Activated CD8-positive, alpha-beta memory T cell treated with anti-CD3 and anti-CD28 coated beads for 1 hour (primary cell): Measurements from ENCODE around the gene FMNL1.
A peak's percentile ranks its signal among the peaks of the same experiment; 100 is the strongest.
"Not testable (repeated sequence)": the region's sequence is repeated elsewhere in the genome, so short reads cannot be mapped to it uniquely, and the experiment has no call there.

Source experiments
- DNase-seq, 2 donors: peaks; one replicate each; pipeline ENCODE4 v3.0.0-alpha.2; 2020; ENCODE audit warnings: low read depth in 1 of 2; ENCODE audit errors: extremely low read depth in 1 of 2

Gene FMNL1, protein sequence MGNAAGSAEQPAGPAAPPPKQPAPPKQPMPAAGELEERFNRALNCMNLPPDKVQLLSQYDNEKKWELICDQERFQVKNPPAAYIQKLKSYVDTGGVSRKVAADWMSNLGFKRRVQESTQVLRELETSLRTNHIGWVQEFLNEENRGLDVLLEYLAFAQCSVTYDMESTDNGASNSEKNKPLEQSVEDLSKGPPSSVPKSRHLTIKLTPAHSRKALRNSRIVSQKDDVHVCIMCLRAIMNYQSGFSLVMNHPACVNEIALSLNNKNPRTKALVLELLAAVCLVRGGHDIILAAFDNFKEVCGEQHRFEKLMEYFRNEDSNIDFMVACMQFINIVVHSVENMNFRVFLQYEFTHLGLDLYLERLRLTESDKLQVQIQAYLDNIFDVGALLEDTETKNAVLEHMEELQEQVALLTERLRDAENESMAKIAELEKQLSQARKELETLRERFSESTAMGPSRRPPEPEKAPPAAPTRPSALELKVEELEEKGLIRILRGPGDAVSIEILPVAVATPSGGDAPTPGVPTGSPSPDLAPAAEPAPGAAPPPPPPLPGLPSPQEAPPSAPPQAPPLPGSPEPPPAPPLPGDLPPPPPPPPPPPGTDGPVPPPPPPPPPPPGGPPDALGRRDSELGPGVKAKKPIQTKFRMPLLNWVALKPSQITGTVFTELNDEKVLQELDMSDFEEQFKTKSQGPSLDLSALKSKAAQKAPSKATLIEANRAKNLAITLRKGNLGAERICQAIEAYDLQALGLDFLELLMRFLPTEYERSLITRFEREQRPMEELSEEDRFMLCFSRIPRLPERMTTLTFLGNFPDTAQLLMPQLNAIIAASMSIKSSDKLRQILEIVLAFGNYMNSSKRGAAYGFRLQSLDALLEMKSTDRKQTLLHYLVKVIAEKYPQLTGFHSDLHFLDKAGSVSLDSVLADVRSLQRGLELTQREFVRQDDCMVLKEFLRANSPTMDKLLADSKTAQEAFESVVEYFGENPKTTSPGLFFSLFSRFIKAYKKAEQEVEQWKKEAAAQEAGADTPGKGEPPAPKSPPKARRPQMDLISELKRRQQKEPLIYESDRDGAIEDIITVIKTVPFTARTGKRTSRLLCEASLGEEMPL

DNA sequence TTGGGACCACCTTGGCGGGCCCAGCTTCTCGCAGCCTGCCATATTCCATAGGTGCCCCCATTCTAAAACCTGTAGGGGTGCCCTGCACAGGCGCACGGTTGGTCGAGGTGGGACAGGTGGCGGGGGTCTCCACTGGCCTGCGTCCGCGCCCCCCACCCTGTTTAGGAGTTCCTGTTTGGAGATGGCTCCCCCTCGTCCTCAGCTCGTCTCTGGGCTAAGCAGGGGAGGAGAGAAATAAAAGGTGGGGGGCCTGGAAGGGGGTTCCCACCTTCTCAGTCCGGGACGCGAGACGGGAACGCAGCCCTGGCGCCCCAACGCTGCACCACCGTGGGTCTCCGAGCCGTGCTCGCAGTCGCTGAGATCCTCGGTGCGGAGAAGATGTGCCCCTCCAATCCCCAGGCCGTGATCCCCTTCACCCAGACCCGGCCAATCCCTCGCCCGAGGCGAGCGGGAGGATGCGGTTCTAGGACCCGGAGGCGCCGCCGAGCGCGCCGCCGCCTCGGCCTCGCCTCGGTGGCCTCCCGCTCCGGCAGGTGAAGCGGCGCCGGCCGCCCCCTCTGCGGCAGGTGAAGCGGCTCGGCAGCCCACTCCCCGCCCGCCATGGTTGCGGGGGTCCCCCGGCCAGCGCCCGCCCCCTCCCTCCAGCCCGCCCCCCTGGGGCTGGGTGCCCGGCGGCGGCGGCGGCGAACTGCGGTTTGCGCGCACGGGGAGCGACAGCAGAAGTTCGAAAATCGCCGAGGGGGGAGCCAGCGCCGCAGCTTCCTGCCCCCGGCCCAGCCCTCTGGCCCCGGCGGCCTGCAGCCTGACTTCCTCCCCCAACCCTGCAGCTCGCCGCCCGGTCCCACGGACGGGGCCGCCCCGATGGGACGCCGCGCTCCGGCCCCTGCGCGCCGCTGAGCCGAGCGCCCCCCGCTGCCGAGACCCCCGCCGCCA is at the start of gene FMNL1:
Gene FMNL1 (plus strand): TSS at position 805 of the 933 bp plus-strand sequence. CDS start 240 bp downstream, outside the sequence.
- peak in 1 of 2 donors; percentile 53 for DNase-seq

DNA sequence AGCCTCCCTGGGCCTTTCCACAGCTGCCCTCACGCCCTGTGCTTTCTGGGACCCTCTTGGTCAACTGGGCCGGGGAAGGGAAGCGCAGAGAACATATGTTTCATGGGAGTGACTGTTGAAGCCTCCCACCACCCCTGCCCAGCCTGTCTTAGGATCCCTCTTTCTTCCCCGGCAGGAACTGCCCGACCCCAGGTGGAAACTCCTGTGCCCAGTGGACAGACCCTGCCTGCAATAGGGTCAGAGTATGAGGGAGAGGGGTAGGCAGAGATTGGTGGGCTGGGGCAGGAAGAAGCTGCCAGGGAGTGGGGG is 49.5 kb upstream of the FMNL1 start:
- DNase-seq: no peak

DNA sequence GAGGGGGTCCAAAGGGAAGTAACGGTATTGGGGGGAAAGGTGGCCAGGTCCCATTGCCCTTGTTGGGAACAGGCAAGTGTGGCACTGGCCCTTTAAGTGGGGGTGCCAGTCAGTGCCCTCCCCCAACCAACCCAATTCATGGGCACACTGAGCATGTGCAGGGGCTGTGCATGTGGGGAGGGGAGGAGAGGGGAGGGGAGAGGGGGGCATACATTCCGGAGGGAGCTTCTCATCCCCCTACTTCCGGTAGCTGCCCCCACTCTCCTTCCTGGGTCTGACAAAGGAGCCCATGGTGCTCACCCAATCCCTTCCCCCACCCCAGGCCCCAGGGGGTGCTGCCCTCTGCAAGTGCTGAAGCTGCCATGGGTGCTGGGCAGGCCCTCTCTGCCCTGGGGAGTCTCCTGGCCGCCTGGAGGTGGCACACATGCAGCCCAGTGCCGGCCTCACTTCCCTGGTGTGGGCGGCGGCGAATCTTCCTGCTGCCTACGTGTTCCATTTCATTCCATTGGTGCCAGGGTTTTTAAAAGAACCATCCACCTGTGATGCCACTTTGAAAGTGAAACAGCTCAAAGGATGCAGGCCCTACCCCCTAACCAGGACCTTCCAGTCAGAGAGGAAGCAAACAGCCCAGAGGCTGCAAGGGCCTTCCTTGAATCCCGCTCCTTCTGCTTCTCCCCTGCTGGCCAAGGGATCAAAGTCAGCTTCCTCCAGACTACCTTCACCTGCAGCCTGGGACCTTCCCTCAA is 49.0 kb upstream of the FMNL1 start:
- peak in 1 of 2 donors; percentile 24 for DNase-seq

DNA sequence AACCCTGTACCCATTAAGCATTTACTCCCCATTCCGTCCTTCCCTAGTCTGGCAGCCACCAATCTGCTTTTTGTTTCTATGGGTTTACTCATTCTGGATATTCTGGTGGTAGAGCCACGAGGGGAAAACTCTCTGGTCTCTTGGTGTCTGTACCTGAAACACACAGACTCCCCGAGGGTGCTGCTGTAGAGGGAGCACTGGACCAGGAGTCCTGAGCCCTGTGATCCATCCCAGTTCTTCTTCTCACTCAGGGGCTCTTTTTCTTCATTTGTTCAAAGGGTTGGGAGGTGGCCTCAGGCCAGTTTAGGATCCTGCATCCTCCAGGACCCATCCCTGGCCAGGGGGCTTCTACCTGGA is 45.9 kb upstream of the FMNL1 start:
- DNase-seq: no peak

DNA sequence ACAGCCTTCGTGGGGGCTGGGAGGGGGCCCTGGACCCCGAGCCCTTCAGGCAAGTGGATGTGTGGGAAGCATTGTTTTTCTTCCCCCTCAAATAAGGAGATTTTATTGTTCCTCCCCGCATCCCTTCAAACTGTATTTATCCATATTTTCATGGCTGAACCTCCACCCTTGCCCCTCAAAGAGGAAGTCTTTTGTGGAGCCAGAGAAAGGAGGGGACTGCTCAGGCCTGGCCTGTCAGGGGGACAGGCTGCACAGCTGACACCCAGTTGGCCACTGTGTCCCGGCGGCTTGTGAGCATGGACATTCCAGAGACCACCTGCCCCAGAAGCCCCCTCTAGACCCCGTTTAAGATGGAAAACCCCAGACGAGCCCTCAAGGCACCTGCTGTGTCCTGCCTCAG is 44.1 kb upstream of the FMNL1 start:
- no peak for DNase-seq

DNA sequence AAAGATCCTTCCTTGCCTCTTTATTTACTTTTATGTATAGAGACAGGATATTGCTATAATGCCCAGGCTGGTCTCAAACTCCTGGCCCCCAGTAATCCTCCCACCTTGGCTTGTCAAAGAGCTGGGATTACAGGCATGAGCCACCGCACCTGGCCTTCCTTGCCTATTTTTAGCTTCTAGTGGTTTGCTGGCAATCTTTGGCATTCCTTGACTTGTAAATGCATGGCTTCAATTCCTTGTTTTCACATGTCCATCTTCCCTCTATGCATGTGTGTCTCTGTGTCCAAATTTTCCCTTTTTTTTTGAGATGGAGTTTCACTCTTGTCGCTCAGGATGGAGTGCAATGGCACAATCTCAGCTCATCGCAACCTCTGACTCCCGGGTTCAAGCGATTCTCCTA is 37.5 kb upstream of the FMNL1 start:
- no peak for DNase-seq

DNA sequence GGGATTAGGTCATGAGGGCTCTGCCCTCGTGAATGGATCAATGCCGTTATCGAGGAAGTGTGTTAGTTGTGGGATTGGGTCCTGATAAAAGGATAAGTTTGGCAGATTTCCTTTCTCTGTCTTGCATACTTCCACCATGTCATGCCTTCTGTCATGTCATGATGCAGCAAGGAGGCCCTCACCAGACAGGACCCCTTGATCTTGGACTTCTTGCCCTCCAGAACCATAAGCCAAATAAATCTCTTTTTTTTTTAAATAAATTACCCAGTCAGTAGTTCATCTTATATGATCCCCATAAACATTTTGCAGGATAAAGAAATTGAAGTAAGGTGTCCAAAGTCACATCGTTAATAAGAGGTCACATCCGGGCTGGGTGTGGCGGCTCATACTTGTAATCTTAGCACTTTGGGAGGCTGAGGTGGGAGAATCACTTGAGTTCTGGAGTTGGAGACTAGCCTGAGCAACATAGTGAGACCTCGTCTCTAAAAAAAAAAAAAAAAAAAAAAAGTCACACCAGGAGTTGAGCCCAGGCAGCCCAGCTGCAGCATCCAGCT is 34.8 kb upstream of the FMNL1 start:
- DNase-seq: no peak

DNA sequence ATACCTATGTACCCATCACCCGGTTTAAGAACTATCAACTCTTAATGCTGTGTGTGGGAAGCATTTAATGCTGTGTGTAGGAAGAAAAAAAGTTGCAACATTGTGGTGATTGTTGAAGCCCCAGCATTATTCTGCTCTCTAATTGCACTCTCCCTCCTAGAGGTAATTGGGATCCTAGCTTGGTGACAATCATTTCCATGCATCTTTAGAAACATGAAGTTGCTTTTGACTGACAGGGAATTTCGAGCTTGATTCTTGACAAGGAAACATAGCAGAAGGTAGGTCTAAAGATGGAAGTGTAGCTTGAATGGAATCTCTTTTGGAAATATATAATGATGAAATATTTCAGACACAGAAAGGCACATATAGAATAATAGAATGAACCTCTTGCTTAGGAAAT is 32.7 kb upstream of the FMNL1 start:
- DNase-seq: no peak

DNA sequence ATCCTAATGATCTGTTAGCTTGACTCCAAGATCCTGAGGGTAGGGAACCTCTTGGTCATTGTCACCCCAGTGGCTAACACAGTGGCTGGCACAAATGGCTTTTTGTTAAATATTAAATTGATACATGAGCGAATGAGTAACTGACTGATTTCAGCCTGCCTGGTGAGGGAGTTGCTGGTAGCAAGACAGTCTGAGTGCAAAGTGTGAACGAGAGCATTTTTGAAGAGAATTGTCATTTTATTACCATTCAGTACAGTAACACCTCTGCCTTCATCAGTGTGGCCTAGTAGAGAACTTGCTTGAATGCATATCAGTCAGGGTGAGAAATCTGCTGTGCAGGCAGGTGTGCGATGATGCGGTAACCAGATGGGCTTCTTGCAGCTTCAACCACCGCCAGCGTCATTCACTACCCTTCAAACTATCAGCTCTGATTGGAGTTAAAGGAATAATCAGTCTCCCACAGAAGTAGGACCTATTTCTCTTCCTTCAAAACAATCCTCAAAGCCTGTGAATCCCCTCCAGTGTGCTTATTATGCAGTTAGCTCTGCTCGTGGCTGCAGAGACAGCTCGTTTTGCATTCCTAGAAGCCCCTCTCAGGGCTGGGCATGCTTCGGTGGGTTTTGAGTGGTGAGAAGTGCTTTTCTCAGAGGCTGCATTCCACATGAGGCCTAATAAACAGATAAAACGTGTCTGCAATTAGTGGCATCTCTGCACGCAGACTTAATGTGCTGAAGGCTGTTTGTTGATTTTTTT is 31.0 kb upstream of the FMNL1 start:
- no peak for DNase-seq

DNA sequence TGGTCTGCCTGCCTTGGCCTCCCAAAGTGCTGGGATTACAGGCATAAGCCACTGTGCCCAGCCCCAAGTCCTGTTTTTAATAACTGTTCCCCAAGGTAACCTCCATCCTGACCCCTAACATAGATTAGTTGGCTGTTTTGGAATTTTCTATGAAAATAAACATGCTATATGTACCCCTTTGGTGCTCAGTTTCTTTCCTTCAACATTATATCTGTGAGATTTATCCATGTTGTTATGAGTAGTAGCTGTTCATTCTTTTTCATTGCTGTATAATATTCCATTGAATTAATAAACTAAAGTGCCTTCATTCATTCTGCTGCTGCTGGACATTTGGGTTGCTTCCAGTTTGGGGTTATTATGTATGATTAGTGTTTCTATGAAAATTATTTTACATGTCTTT is 26.3 kb upstream of the FMNL1 start:
- no peak for DNase-seq

DNA sequence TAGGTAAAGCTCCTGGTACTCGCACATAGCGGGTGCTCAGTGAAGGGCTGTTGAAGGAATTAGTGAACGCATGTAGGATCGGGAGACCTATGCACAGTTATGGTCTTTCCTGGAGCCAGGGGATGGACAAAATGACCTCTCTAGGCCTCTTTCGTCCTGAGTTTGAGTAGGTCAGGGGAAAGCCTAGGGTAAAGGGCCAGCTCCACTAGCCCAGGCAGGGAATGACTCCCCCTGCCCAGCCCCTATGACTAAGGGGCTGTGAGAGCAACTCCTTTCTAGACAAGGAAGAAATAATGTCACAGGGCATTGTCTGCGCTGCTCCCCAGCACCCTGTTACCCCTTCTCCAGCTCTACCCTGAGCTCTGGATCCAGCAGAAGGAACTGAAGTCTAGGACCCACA is 24.6 kb upstream of the FMNL1 start:
- DNase-seq: no peak

DNA sequence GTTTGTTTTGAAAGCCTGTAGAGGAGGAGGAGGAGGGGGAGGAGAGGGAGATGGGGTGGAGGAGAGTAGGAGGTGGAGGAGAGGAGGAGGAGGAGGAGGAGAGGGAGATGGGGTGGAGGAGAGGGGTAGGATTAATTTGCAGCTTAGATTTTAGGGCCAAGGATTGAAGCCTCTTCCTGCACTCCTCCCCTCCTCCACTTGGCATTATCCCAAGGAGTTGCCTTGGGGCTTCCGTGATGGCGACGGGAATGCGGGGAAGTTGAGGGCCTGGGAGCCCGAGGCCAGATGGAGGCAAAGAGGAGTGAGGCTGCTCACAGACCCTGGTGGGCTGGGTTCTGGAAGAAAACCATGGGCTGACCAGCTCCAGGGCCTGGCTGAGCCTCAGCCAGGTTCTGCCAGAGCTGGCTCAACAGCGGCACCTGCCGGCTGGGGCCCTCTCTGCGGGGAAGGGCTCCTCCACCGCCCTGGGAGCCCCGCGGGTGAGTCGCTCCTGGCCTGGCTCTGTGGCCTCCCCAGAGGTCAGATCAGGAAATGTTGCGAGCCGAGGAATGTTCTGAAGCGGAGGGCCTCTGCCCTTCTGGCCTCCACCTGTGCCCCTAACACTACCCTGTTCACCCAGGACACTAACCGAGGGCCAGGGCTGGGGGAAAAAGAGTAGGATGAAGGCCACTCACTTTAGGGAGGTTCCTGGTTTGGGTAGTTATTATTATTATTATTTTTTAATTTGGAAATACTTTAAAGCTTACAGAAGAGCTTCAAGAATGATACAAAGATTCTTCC is 23.9 kb upstream of the FMNL1 start:
- DNase-seq: peak; percentile 55 to 83

DNA sequence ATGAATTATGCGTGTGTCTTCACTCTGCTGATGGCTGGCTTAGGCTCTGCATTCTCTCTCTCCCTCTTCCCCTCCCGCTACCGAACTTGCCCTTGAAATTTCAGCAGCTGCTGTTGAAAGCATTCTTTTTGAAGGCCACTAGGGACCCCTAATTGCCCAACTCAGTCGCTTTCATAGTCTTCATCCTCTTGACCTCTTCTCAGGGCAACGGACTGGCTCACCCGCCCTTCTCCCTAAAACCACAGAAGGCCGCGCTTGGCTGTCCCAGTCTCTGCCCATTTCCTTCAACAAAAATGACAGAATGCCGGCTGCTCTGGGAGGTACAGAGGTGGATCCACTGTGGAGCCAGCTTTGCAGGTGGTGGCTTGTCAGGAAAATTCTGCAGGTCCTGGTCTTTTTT is 21.0 kb upstream of the FMNL1 start:
- DNase-seq: no peak

DNA sequence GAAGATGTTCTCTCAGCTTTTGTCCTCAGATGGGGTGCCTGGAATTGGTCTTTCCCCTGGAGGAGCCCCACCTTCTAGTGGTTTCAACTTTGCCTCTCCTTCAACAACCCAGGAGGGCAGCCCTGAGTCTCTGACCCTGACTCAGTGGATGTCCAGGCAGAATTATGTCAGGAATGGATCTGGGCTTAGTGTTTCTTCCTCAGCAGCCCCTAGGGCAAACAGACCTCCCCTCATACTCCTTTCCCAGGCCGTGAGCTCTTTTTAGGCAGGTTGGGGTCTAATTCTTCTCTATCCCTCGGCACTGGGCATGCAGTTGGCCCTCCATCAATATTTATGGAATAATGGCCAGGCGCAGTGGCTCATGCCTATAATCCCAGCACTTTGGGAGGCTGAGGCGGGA is 20.2 kb upstream of the FMNL1 start:
- DNase-seq: no peak

DNA sequence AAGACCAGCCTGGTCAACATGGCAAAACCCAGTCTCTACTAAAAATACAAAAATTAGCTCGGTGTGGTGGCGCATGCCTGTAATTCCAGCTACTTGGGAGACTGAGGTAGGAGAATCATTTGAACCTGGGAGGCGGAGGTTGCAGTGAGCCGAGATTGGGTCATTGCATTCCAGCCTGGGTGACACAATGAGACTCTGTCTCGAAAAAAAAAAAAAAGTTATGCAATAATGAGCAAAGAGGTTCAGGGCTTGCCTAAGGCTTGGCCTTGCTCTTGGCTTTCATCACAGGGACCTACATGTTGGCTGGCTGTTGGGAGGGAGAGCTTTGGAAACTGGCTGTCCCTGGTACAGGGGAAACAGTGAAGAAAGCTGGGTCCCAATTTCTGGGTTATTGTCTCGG is 19.8 kb upstream of the FMNL1 start:
- DNase-seq: not testable (repeated sequence)

DNA sequence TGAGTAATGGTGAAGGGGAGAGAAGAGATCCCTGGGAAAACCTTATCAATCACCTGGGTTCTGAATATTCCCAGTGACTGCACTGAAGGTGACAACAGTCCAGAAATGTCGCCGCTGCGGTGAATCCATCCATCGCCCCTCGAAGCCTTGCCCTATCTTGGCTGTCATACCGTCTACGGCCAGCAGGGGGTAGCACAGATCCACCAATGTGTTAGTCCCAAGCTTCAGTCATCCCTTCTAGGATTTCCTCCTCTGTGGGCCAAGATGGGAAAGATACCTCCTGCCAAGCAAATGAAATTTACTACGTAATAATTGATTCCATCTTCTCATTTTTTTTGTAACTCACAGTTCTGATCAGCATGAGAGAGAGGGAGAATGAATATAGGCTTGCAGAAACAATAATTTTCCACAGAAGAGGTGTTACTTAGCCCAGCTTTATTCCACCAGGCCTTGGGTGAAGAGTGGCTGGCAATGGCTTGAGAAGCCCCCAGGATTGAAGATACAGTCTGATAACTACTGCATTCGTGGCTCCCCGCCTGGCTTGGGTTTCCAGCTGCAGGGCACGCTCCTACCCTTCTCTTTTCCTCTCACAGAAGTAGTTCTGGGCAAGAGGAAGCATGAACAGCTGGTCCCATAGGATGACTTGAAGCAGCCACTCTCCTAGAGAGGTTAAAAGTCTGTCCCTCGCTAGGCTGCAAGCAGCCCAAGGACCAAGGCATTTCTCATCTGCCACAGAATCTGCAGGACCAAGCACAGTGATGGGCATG is 2.6 kb upstream of the FMNL1 start:
- DNase-seq: peak; percentile 79 to 83

DNA sequence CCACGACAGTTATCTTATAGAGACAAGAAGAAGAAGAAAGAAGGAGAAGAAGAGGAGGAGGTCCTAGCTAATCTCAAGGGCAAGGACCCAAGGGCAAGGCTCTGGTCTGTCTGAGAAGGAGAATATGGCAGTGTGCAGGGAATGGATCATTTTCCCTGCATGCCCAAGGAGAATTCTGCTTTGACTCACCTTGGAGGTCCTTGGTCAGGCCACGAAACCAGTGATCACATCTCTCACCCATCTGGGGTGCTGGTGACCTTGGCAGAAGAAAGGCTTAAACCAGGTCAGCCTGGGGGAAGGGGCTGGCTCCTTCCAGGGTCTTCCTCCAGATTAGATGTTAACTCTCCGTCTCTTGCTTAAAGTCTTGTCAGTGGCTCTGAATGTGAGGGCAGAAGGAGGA is 1.6 kb upstream of the FMNL1 start:
- DNase-seq: no peak

DNA sequence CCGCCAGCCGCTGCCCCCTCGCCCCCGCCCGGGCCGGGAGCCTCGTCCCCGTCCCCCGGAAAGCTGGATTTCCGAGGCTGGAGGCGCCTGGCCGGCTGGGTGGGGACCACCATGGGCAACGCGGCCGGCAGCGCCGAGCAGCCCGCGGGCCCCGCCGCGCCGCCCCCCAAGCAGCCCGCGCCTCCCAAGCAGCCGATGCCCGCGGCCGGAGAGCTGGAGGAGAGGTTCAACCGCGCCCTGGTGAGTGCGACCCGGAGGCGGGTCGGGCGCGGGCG is 266 bp downstream of the FMNL1 start:
- no peak for DNase-seq
